HG02642 (cell line): ENCODE data around the gene KRTAP12-3.
"Not testable (repeated sequence)": the region's sequence is repeated elsewhere in the genome, so short reads cannot be mapped to it uniquely, and the experiment has no call there.

Experiments
- ATAC-seq: cut with Tn5 transposase; IDR thresholded peaks from one replicate; pipeline ENCODE4 v1.9.1; 2021; ENCODE audit warnings: mild to moderate bottlenecking; ENCODE audit not compliant: unreplicated experiment, poor library complexity

Gene KRTAP12-3

GRCh38 chr21:44649521-44650100, 8.1 kb upstream of the KRTAP12-3 start:
- ATAC-seq = no peak

- ATAC-seq = no peak
These were observed 7.3 kb upstream of the KRTAP12-3 start for GRCh38 chr21:44650265-44650972.

- no peak for ATAC-seq
These were observed 6.6 kb upstream of the KRTAP12-3 start for GRCh38 chr21:44650973-44651675.

DNA sequence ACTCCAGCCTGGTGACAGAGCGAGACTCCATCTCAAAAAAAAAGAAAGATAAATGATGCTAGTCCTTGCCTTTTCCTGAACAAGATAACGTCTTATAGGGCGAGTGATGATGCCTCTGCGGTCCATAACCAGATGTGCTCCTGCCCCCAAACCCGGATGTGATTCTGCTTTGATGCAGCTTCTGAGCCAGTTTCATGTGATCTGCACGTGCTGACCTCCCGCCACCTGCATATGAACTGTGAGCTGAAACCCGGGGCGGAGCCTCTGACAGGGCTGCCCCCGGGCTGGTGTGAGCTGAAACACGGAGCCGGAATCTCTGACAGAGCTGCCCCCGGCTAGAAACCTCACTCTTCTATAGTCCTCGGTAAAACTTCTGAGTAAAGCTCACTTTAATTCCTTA, 4.6 kb upstream of the KRTAP12-3 start:
- no peak for ATAC-seq

DNA sequence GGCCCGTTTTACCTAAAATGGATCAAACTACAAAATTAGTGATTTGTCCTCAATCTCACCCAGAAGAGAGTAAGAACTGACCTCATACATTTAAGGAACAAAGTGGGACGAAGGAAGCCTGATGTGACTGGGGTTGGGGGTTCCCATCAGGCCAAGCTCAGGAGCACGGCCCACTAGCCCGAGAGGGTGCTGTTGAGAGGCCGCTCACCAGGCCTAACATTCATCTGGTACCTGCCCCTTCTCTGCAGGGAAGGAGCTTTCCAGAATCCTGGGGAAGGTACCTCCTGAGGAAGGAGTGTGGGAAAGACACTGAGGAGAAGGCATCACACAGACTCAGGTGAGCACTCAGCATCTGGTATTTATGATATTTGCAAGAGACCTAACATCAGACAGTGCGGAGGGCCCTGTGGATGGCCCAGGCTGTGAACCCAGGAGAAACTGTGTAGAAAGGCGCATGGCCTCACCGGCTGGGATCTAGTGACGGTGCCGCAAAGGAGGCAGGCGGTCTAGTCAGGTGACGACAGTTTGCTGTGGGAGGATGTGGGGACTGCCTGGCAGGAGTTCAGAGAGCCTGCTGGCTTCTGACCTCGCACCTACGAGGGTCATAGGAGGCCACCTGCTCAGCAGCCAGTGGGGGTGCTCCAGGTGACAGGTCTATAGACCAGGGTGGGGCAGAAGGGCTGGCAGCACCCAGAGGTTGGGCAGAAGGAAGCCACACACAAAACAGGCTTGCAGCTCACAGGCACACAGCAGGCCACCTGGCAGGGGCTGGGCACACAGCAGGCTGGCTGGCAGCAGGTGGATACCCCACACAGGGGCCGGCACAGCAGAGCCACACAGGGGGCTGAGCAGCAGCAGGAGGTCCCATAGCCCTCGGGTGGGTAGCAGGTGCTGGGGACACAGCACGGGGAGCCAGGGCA, 3.8 kb upstream of the KRTAP12-3 start:
- no peak for ATAC-seq

GRCh38 chr21:44654576-44655175, 3.1 kb upstream of the KRTAP12-3 start, which contains the start of gene KRTAP12-4:
Gene KRTAP12-4, minus strand, starts transcription at chr21:44654659. Its CDS starts 45 bp downstream, at chr21:44654614.
- ATAC-seq = no peak

- ATAC-seq = no peak
These were observed 864 bp upstream of the KRTAP12-3 start for GRCh38 chr21:44656868-44657267.

GRCh38 chr21:44658541-44658910, 794 bp downstream of the KRTAP12-3 start:
- ATAC-seq = no peak

DNA sequence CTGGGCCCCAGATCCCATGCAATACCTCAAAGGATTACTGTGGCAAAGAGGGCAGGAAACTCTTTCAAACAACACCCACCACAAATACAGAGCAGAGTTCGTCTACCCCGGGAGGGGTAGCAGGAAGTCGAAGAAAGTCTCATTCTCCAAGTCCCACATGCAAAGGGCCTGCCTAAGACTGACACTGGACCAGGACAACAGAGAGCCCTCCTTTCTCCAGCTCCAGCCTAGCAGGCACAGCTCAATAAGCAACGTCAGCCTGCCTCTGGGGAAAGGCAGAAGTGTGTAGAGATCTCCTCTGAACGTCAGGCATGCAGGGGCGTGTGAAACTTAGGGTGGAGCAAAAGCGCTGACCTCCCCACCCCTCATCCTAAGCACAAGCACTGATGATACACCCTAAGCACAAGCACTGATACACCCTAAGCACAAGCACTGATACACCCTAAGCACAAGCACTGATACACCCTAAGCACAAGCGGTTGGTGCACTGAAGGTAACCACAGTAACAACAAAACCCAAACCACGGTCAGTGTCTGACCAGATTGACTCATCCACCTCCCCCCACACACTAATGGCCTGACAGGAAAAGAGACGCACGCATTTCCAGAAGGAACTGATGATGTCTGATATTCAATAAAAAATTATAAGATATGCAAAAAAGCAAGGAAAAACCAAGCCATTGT, 1.3 kb downstream of the KRTAP12-3 start:
- no peak for ATAC-seq

DNA sequence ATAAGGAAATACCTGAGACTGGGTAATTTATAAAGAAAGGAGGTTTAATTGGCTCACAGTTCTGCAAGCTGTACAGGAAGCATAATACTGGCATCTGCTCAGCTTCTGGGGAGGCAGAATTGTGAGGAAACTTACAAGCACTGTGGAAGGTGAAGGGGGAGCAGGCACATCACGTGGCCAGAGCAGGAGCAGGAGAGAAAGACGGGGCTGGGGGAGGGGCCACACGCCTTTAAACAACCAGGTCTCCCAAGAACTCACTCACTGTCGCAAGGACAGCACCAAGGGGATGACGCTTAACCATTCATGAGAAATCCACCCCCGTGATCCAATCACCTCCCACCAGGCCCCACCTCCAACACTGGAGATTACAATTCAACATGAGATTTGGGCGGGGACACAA, 3.8 kb downstream of the KRTAP12-3 start:
- ATAC-seq = not testable (repeated sequence)

DNA sequence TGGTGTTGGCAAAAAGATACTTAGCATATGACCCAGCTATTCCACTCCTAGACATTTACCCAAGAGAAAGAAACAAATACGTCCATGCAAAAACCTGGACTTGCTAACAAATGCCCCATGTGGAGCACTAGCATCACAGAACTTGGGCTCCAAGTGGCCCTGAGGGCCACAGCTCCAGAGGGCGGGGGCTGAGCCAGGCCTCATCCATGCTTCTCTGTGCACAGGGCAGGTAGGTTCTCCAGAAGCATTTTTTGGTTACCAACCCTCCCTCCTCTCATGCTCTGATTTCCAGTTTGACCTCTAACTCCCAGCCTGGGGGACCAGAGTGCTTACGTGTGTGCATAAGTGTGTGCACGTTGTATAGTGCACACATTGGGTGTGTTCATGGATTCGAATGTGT, 7.0 kb downstream of the KRTAP12-3 start:
- no peak for ATAC-seq

DNA sequence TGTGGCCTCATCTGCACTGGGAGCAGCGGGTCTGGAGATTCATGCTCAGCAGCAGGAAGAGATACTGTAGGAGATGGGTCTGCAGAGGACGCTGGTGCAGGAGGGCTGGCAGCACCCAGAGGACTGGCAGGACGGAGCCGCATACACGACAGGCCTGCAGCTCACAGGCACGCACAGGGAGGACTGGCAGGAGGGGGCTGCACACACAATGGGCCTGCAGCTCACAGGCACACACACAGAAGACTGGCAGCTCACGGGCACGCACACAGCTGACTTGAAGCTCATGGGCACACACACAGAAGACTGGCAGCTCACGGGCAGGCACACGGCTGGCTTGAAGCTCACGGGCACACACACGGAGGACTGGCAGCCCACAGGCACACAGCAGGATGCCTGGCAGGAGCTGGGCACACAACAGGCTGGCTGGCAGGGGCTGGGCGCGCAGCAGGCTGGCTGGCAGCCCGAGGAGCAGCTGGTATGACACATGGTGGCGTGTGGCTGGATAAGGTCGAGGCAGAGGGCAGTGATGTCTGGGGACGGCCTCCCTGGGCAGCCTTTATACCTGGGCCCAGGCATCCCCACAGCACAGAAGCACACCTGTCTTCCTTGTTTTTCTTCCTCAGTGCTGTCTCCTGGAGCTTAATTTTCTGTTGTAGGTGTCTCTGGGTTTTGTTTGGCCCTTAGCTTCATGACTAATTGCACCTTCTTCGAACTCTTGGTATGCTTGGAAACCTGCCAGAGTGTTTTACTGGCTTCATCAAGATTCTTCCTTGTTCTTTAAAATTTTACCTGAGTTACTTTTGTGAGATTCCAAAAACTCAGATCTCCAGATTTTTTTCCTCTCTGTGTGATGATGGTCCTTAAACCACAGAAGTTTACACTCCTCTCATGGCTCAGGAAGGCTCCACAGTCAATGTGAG, 8.9 kb downstream of the KRTAP12-3 start, which contains the start of gene KRTAP12-2:
KRTAP12-2 (minus strand) TSS at position 527 of the 920 bp plus-strand sequence; CDS start at position 486, 41 bp downstream.
- ATAC-seq = no peak

- ATAC-seq = no peak
These were observed 9.9 kb downstream of the KRTAP12-3 start for GRCh38 chr21:44667612-44668011.

DNA sequence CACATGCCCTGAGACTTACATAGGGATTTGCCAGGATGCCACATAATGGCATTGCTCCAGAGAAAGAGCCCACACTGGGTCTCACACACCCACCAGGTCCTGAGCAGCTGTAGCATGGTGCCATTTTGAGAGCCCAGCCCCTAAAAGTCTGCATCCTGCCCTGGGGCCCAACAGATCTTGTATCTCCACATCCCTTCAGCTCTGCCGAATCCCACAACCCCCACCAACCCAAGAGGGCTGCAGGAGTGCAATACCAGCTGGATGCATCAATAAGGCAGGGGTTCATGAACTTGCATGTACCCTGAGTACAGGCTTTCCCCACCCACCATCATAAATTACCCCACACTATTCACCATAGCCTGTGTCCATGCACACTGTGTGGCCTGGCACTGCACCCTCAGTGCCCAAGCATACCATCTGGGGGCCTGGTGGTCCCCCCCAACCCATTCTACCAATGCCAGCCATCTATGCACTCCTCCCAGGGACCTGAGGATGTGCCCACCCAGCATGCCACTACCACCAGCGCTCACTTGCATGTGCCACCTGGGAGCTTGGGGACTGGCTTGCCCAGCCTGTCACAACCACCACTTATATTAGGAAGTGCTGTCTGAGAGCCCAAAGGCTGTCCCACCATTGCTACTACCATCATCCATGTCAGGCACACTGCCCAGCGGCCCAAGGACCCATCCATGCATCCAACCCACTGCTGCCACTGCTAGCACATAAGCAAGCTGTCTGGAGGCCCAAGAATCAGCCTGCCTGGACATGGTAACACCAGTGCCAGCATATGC, 13.1 kb downstream of the KRTAP12-3 start:
- no peak for ATAC-seq

- no peak for ATAC-seq
These were observed 14.2 kb downstream of the KRTAP12-3 start for GRCh38 chr21:44671911-44672310.

DNA sequence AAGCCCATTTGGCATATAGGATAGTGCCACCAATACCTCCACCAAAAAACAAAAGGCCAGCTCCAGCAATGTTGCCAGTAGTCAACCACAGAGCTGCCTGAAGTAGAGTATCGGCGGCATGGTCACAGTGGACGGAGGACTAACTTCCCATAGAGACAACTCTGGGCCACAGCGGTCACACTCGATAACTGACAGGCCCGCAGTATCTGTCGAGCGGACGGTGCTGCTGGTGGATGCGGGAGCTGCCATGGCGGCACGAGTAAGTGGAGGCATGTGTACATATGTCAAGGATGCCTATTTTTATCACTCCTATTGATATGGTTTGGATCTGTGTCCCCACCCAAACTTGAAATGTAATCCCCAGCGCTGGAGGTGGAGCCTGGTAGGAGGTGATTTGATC, 20.1 kb downstream of the KRTAP12-3 start:
- ATAC-seq = no peak

- ATAC-seq = no peak
These were observed 23.4 kb downstream of the KRTAP12-3 start for GRCh38 chr21:44681152-44681551.
